Calu3 (cell line): ENCODE results near the gene STK16. TPM values are rescaled to one million over a fixed set of nuclear protein-coding genes. Genes with fewer than 3 reads are reported as not detected.
"Not testable (repeated sequence)": the region's sequence is repeated elsewhere in the genome, so short reads cannot be mapped to it uniquely, and the experiment has no call there.

Source experiments
- BruUV-seq: library from RNA; stranded (reverse); fragments of 400-500 nt; replicated peaks from 2 replicates; lab custom pipeline; 2021; lab: Mats Ljungman, UMichigan
- CTCF ChIA-PET: fragments of 300-600 bp; sonication (Branson Sonifier 250); formaldehyde crosslinking; loops from one replicate; lab custom pipeline; 2022; ENCODE audit warnings: antibody characterized with exemption; lab: Charles Lee
- DNase-seq: peaks from one replicate; pipeline ENCODE4 v3.0.0; 2022
- H3K27ac Mint-ChIP-seq: one replicate; pipeline ENCODE4 v1.8.0; 2022; ENCODE audit warnings: mixed read lengths; ENCODE audit not compliant: unreplicated experiment
- H3K27me3 Mint-ChIP-seq: one replicate; pipeline ENCODE4 v1.8.0; 2022; ENCODE audit warnings: mixed read lengths; ENCODE audit not compliant: unreplicated experiment
- H3K36me3 Mint-ChIP-seq: one replicate; pipeline ENCODE4 v1.8.0; 2022; ENCODE audit warnings: mild to moderate bottlenecking, moderate library complexity, mixed read lengths; ENCODE audit not compliant: insufficient read depth, unreplicated experiment
- H3K4me1 Mint-ChIP-seq: one replicate; pipeline ENCODE4 v1.8.0; 2022; ENCODE audit warnings: mild to moderate bottlenecking, low read depth, mixed read lengths; ENCODE audit not compliant: unreplicated experiment
- H3K4me3 Mint-ChIP-seq: one replicate; pipeline ENCODE4 v1.8.0; 2022; ENCODE audit warnings: mild to moderate bottlenecking, low read depth, moderate library complexity, mixed read lengths; ENCODE audit not compliant: unreplicated experiment
- H3K9me3 Mint-ChIP-seq: one replicate; pipeline ENCODE4 v1.8.0; 2022; ENCODE audit warnings: low read depth, mixed read lengths; ENCODE audit not compliant: unreplicated experiment
- intact Hi-C: fragments of 100-400 bp; cut with micrococcal nuclease; formaldehyde crosslinking; loops from one replicate; pipeline ENCODE4 v1.10.0; 2022; ENCODE audit not compliant: unreplicated experiment
- total RNA-seq: library from RNA; stranded (reverse); gene quantifications from 2 replicates; pipeline ENCODE4 v1.2.3, GENCODE V29; 2022
- TF ChIP-seq, protein P1 (sequence below): fragments of 200-600 bp; IDR thresholded peaks from one replicate; pipeline ENCODE4 v1.8.0; 2022; ENCODE audit warnings: antibody characterized with exemption; ENCODE audit not compliant: unreplicated experiment

Gene STK16
- total RNA-seq, 1 experiment from 2014 or later: 26.7 TPM

DNA sequence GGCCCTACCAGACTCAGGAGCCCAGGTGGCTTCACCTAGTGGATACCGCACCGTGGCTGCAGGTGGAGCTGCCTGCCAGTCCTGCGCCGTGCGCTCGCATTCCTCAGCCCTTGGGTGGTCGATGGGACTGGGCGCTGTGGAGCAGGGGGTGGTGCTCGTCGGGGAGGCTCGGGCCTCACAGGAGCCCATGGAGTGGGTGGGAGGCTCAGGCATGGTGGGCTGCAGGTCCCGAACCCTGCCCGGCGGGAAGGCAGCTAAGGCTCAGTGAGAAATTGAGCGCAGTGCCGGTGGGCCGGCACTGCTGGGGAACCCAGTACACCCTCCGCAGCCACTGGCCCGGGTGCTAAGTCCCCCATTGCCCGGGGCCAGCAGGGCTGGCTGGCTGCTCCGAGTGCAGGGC, 43.9 kb upstream of the STK16 start:
- peaks cover 16% of the 10 kb centered on the region for H3K27me3 Mint-ChIP-seq
- H3K4me3 Mint-ChIP-seq, H3K4me1 Mint-ChIP-seq, H3K36me3 Mint-ChIP-seq, DNase-seq, intact Hi-C loops, CTCF ChIA-PET, H3K9me3 Mint-ChIP-seq, H3K27ac Mint-ChIP-seq, BruUV-seq: not testable (repeated sequence)

DNA sequence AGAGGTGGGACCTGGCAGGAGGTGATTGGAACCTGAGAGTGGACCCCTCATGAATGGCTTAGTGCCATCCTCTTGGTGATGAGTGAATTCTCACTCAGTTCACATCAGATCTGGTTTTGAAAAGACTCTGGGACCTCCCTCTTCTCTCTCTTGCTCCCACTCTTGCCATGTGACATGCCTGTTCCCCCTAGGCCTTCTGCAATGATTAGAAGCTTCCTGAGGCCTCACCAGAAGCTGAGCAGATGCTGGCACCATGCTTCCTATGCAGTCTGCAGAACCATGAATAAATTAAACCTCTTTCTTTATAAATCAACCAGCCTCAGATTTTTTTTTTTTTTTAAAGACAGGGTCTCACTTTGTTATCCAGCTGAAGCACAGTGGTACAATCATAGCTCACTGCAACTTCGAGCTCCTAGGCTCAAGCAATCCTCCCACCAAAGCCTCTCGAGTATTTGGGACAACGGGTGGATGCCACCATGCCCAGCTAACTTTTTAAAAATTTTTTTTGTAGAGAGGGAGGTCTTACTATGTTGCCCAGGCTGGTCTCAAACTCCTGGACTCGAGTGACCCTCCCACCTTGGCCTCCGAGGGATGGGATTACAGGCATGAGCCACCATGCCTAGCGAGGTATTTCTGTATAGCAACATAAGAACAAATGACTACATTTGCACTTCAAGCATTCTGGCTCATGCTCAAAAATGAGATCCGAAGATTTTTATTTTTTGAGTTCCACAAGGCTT, 40.7 kb upstream of the STK16 start:
- BruUV-seq: no TSS peak
- CTCF ChIA-PET: no interaction called here

DNA sequence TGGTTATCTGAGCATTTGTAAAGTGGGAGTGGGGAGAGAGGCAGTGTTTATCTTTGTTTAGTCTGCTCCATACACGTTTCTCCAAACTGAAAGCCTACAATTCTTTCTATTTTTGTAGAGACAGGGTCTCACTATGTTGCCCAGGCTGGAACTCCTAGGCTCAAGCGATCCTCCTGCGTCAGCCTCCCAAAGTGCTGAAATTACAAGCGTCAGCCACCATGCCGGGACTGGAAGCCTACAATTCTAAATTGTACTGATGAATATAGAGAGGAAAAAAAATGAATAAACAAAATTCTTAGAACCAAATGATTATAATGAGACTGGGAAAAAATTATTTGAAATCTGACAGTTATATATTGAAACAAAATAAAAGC, 40.1 kb upstream of the STK16 start:
- intact Hi-C loops: no loop called here
- no TSS peak for BruUV-seq
- Mint-ChIP-seq H3K9me3 (no peaks in the 10 kb centered on the region), H3K36me3 (peaks cover 24% of the 10 kb centered on the region), H3K27ac (no peak overlapping the region), H3K4me3 (no peak overlapping the region), H3K4me1 (peaks cover 8% of the 10 kb centered on the region), H3K27me3 (no peaks in the 10 kb centered on the region)
- CTCF ChIA-PET: no interaction called here
- TF ChIP-seq, protein P1, sequence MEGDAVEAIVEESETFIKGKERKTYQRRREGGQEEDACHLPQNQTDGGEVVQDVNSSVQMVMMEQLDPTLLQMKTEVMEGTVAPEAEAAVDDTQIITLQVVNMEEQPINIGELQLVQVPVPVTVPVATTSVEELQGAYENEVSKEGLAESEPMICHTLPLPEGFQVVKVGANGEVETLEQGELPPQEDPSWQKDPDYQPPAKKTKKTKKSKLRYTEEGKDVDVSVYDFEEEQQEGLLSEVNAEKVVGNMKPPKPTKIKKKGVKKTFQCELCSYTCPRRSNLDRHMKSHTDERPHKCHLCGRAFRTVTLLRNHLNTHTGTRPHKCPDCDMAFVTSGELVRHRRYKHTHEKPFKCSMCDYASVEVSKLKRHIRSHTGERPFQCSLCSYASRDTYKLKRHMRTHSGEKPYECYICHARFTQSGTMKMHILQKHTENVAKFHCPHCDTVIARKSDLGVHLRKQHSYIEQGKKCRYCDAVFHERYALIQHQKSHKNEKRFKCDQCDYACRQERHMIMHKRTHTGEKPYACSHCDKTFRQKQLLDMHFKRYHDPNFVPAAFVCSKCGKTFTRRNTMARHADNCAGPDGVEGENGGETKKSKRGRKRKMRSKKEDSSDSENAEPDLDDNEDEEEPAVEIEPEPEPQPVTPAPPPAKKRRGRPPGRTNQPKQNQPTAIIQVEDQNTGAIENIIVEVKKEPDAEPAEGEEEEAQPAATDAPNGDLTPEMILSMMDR: no peak
- DNase-seq: no peak

More for the DNA sequence above, 40.7 kb upstream of the STK16 start:
- H3K4me3 Mint-ChIP-seq: no peak overlapping the region
- no peak overlapping the region for H3K27ac Mint-ChIP-seq
- TF ChIP-seq, protein P1: no peak
- intact Hi-C loops: no loop called here
- peaks cover 5% of the 10 kb centered on the region for H3K27me3 Mint-ChIP-seq
- H3K9me3 Mint-ChIP-seq: no peaks in the 10 kb centered on the region
- peaks cover 24% of the 10 kb centered on the region for H3K36me3 Mint-ChIP-seq
- no peak for DNase-seq
- peaks cover 8% of the 10 kb centered on the region for H3K4me1 Mint-ChIP-seq

DNA sequence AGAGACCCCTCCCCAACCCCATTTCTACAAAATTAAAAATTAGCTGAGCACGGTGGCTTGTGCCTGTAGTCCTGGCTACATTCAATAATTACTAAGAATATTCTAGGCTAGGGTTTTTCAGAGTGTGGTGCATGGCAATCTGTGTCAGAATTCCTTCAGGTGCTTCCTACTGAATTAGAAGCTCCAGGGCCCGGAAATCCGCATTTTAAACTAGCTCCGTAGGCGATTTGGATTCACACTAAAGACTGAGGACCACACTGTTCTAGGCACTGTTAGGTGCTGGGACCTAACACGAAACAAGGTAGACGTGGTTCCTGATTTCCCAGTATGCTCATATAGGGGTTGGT, 39.3 kb upstream of the STK16 start:
- H3K27me3 Mint-ChIP-seq: no peaks in the 10 kb centered on the region
- peak overlapping the region; percentile 77 for H3K27ac Mint-ChIP-seq
- CTCF ChIA-PET: interaction anchor here (0.9 to 1.2 kb wide), 2 partner anchors 30 to 48 kb away, joined by 4 to 6 read pairs; partner anchors contain the start of genes CNPPD1 and TUBA4A
- peaks cover 8% of the 10 kb centered on the region for H3K4me1 Mint-ChIP-seq
- H3K4me3 Mint-ChIP-seq: peak overlapping the region; percentile 84
- H3K9me3 Mint-ChIP-seq: no peaks in the 10 kb centered on the region
- no TSS peak for BruUV-seq
- intact Hi-C loops: no loop called here
- H3K36me3 Mint-ChIP-seq: peaks cover 24% of the 10 kb centered on the region
- TF ChIP-seq, protein P1: no peak
- DNase-seq: no peak
